Sigmoid colon (tissue), 7 donors: ENCODE measurements around the gene TBCCD1. TPM values are rescaled to one million over a fixed set of nuclear protein-coding genes. Genes with fewer than 3 reads are reported as not detected.

Experiments used
- DNase-seq: peaks from one replicate; pipeline ENCODE4 v3.0.0-alpha.2; 2019
- H3K27ac ChIP-seq, 4 donors: fragments of 200-600 bp; sonication (generic); one replicate each; pipeline ENCODE4 v1.5.1; 2016 to 2019; ENCODE audit warnings: mild to moderate bottlenecking in 1 of 4
- H3K27me3 ChIP-seq, 3 donors: fragments of 200-600 bp; sonication (generic); one replicate each; pipeline ENCODE4 v1.5.1; 2019; ENCODE audit warnings: mild to moderate bottlenecking in 1 of 3
- H3K36me3 ChIP-seq, 4 donors: fragments of 200-600 bp; sonication (generic); one replicate each; pipeline ENCODE4 v1.5.1; 2016 to 2019
- H3K4me1 ChIP-seq, 4 donors: fragments of 200-600 bp; sonication (generic); one replicate each; pipeline ENCODE4 v1.5.1; 2017 to 2019
- H3K4me3 ChIP-seq, 4 donors: fragments of 200-600 bp; sonication (generic); one replicate each; pipeline ENCODE4 v1.5.1; 2017 to 2019; ENCODE audit warnings: mild to moderate bottlenecking in 2 of 4, moderate library complexity in 1 of 4
- H3K9me3 ChIP-seq, 4 donors: fragments of 200-600 bp in 3 of 4; sonication (generic) in 3 of 4; one replicate each; pipeline versions ENCODE4 v1.5.1 to v1.6.1; 2013 to 2019
- CTCF ChIP-seq, 4 experiments: fragments of 450-650 bp in 3 of 4; fragments of 200-600 bp in 1 of 4; IDR thresholded peaks; one replicate each; pipeline ENCODE4 v1.5.1; 2016 to 2019; ENCODE audit warnings: antibody characterized with exemption in 4 of 4, mild to moderate bottlenecking in 3 of 4, moderate library complexity in 2 of 4
- EP300 ChIP-seq, 4 donors: sonication (generic); formaldehyde crosslinking; IDR thresholded peaks; one replicate each; pipeline ENCODE4 v1.6.1; 2017; ENCODE audit warnings: antibody characterized with exemption in 4 of 4
- POLR2A ChIP-seq, 2 donors: fragments of 450-650 bp; IDR thresholded peaks; one replicate each; pipeline ENCODE4 v1.6.1; 2016; ENCODE audit warnings: antibody characterized with exemption in 2 of 2, mild to moderate bottlenecking in 2 of 2, moderate library complexity in 2 of 2
- POLR2AphosphoS5 ChIP-seq, 4 donors: sonication (generic); formaldehyde crosslinking; IDR thresholded peaks; one replicate each; pipeline ENCODE4 v1.6.1; 2017; ENCODE audit warnings: antibody characterized with exemption in 4 of 4
- WGBS, 2 donors: extraction: QIAGEN DNeasy Blood & Tissue Kit; methylation state at CpG; one replicate each; pipeline ENCODE4 v1.1.7; 2013; 5-methylcytosine and 5-hydroxymethylcytosine counted together
- intact Hi-C: fragments of 100-400 bp; cut with DNase I; formaldehyde crosslinking; loops from one replicate; pipeline ENCODE4 v1.15.1; 2023
- polyA plus RNA-seq, 3 donors: library from polyadenylated mRNA; stranded (reverse); fragments of 200-250 nt; gene quantifications; one replicate each; pipeline ENCODE4 v1.2.3, GENCODE V29; 2013
- total RNA-seq, 4 donors: library from RNA; depleted of rRNA; stranded (reverse); fragments of >200 nt; gene quantifications; one replicate each; pipeline ENCODE4 v1.1.0, GENCODE V29; 2016
- donor health status: healthy with polysubstance abuse.
- donor health status: Bipolar disorder and iron deficiency.
- donor health status: healthy.

TBCCD1 gene
- total and polyA plus RNA-seq, 7 donors: 4.9 to 14.3 (median 9.7) TPM

DNA sequence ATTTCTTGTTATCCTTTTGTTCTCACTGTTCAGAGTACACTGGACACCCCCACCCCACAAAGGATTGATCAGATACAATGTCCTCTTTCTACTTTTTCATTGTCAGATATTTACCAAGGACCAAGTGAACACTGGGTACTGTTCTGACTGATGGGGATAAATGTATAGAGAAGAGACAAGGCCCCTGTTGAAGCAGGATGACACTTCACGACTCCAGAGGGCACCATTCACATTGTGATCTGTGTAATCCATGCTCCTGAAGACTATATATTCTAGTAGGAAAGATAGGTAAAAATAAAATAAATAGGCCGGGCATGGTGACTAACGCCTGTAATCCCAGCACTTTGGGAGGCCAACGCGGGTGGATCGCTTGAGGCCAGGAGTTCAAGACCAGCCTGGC is 15.8 kb downstream of the TBCCD1 start:
- Histone ChIP-seq H3K27ac (no peak overlapping the region), H3K27me3 (no peaks in the 10 kb centered on the region), H3K9me3 (no peaks in the 10 kb centered on the region), H3K36me3 (peaks cover 6 to 97% (median 39%) of the 10 kb centered on the region in 4 donors), H3K4me3 (no peak overlapping the region), H3K4me1 (no peaks in the 10 kb centered on the region)
- no peak for DNase-seq
- intact Hi-C loops: no loop called here
- 94 to 97% methylated on average over 6 of the region's 6 CpGs for WGBS, 2 donors
- TF ChIP-seq POLR2AphosphoS5 (IDR thresholded peaks at IDR 0.05) (no peak), CTCF (IDR thresholded peaks at IDR 0.05) (no peak), EP300 (IDR thresholded peaks at IDR 0.05) (no peak), POLR2A (IDR thresholded peaks at IDR 0.05) (no peak)

DNA sequence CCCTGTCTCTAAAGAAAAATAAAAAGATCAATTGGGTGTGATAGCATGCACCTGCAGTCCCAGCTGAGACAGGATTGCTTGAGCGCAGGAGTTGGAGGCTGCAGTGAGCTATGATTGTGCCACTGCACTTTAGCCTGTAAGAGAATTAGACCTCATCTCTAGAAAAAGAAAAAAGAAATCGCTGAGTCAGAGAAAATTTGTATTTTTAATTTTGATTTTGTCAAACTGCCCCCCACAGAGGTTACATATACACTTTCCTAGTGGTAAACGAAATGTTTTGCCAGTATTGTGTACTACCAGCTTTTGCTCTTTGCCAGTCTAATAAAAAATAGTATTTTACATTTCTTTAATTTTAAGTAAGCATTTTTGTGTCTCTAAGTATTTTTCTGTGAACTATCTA is 17.6 kb downstream of the TBCCD1 start:
- peaks cover 0 to 88% (median 24%) of the 10 kb centered on the region in 4 donors for H3K36me3 ChIP-seq
- intact Hi-C loops: no loop called here
- WGBS, 2 donors: 96 to 97% methylated on average over 3 of the region's 3 CpGs
- no peaks in the 10 kb centered on the region for H3K27me3 ChIP-seq
- no peaks in the 10 kb centered on the region for H3K4me1 ChIP-seq
- H3K27ac ChIP-seq: no peak overlapping the region
- TF ChIP-seq CTCF (IDR thresholded peaks at IDR 0.05) (no peak), POLR2A (IDR thresholded peaks at IDR 0.05) (no peak), POLR2AphosphoS5 (IDR thresholded peaks at IDR 0.05) (no peak), EP300 (IDR thresholded peaks at IDR 0.05) (no peak)
- no peaks in the 10 kb centered on the region for H3K9me3 ChIP-seq
- H3K4me3 ChIP-seq: no peak overlapping the region
- no peak for DNase-seq

- TF ChIP-seq POLR2A (IDR thresholded peaks at IDR 0.05) (no peak), EP300 (IDR thresholded peaks at IDR 0.05) (no peak), CTCF (IDR thresholded peaks at IDR 0.05) (no peak), POLR2AphosphoS5 (IDR thresholded peaks at IDR 0.05) (no peak)
- Histone ChIP-seq H3K9me3 (no peaks in the 10 kb centered on the region), H3K27me3 (no peaks in the 10 kb centered on the region), H3K36me3 (peaks cover 0 to 46% (median 2%) of the 10 kb centered on the region in 4 donors), H3K4me1 (peaks cover 0 to 7% (median 4%) of the 10 kb centered on the region in 4 donors), H3K27ac (no peak within 1 kb of the TSS), H3K4me3 (no peak within 1 kb of the TSS)
- no peak for DNase-seq
- 89 to 90% methylated on average over 2 of the region's 2 CpGs for WGBS, 2 donors
- intact Hi-C loops: loop anchor here (5.0 kb wide), 1 partner anchor 562 kb away; no protein-coding TSS in a partner anchor
These were observed 22.9 kb downstream of the TBCCD1 start, which contains the start of gene CRYGS for GRCh38 chr3:186544281-186544680. Gene CRYGS (minus strand): TSS chr3:186544380. CDS start chr3:186544326, 54 bp downstream.

DNA sequence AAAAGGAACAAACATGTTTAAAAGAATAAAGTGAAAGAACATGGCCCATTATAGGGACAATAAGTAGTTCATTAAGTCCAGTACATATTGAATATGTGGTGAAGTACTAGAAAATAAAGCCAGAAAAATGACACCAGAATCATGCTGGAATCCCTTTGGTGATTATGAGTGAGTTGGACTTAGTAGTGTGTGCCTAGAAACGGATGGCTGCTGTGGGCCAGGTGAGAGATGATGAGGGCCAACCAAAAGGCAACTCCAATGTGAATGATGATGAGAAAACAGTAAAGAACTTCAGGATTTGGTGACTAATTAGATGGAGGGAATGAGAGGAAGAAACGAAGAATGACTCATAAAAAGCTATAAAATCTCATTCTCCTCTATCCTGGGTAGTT is 26.3 kb downstream of the TBCCD1 start:
- Histone ChIP-seq H3K36me3 (peaks cover 0 to 14% (median 0%) of the 10 kb centered on the region in 4 donors), H3K4me3 (no peak overlapping the region), H3K27me3 (no peaks in the 10 kb centered on the region), H3K9me3 (no peaks in the 10 kb centered on the region), H3K4me1 (peaks cover 0 to 7% (median 4%) of the 10 kb centered on the region in 4 donors), H3K27ac (no peak overlapping the region)
- 13 to 35% methylated on average over 2 of the region's 2 CpGs for WGBS, 2 donors
- no peak for DNase-seq
- TF ChIP-seq CTCF (IDR thresholded peaks at IDR 0.05) (no peak), EP300 (IDR thresholded peaks at IDR 0.05) (no peak), POLR2A (IDR thresholded peaks at IDR 0.05) (no peak), POLR2AphosphoS5 (IDR thresholded peaks at IDR 0.05) (no peak)
- intact Hi-C loops: loop anchor here (1.0 to 5.0 kb wide), 3 partner anchors 180 to 559 kb away; no protein-coding TSS in a partner anchor
